Endodermal cell (in vitro differentiated cells): ENCODE measurements around the gene ZNF678. TPM values are rescaled to one million over a fixed set of nuclear protein-coding genes. Genes with fewer than 3 reads are reported as not detected.

Experiments
- DNase-seq: peaks from one replicate; pipeline ENCODE4 v3.0.0-alpha.2; 2017
- H3K27ac ChIP-seq: 2 replicates; pipeline ENCODE4 v1.5.1; 2013; ENCODE audit warnings: mild to moderate bottlenecking, low read depth, low read length, moderate library complexity
- H3K27me3 ChIP-seq: 2 replicates; pipeline ENCODE4 v1.6.1; 2013; ENCODE audit warnings: mild to moderate bottlenecking, low read length, moderate library complexity; ENCODE audit not compliant: insufficient read depth, control insufficient read depth, poor library complexity, severe bottlenecking
- H3K36me3 ChIP-seq: 2 replicates; pipeline ENCODE4 v1.7.0; 2013; ENCODE audit warnings: mild to moderate bottlenecking, low read length, moderate library complexity; ENCODE audit not compliant: control insufficient read depth, insufficient read depth
- H3K4me1 ChIP-seq: one replicate; pipeline ENCODE4 v1.7.0; 2013; ENCODE audit warnings: low read length; ENCODE audit not compliant: control insufficient read depth, insufficient read depth
- H3K4me3 ChIP-seq: 2 replicates; pipeline ENCODE4 v1.5.1; 2013; ENCODE audit warnings: mild to moderate bottlenecking, low read length, moderate library complexity
- H3K9ac ChIP-seq: 2 replicates; pipeline ENCODE4 v1.6.1; 2013; ENCODE audit warnings: mild to moderate bottlenecking, low read length, moderate library complexity; ENCODE audit not compliant: poor library complexity, severe bottlenecking; ENCODE audit errors: extremely low read depth
- H3K9me3 ChIP-seq: 2 replicates; pipeline ENCODE4 v1.6.1; 2013; ENCODE audit warnings: mild to moderate bottlenecking, low read length, moderate library complexity; ENCODE audit not compliant: control insufficient read depth
- H3K27ac Mint-ChIP-seq: 2 replicates; pipeline ENCODE4 v1.8.0; 2020; ENCODE audit warnings: mixed read lengths
- H3K27me3 Mint-ChIP-seq: 2 replicates; pipeline ENCODE4 v1.8.0; 2021; ENCODE audit warnings: mild to moderate bottlenecking, mixed read lengths; ENCODE audit not compliant: insufficient read depth
- H3K36me3 Mint-ChIP-seq: 2 replicates; pipeline ENCODE4 v1.8.0; 2020; ENCODE audit warnings: low read depth, mixed read lengths
- H3K4me1 Mint-ChIP-seq: 2 replicates; pipeline ENCODE4 v1.8.0; 2020; ENCODE audit warnings: mixed read lengths
- H3K4me3 Mint-ChIP-seq: 2 replicates; pipeline ENCODE4 v1.8.0; 2020; ENCODE audit warnings: mild to moderate bottlenecking, moderate library complexity, mixed read lengths
- H3K9me3 Mint-ChIP-seq: 2 replicates; pipeline ENCODE4 v1.8.0; 2020; ENCODE audit warnings: mild to moderate bottlenecking, mixed read lengths
- CTCF ChIP-seq: fragments of 200-600 bp; sonication (generic); conservative IDR thresholded peaks from 2 replicates; pipeline ENCODE4 v1.5.0; 2021; ENCODE audit warnings: antibody characterized with exemption, mild to moderate bottlenecking
- WGBS, 2 experiments: methylation state at CpG; one replicate each; pipeline versions ENCODE4 v1.1.5 to v1.1.7; 2013; ENCODE audit warnings: missing lambda C conversion rate in 2 of 2, mixed read lengths in 1 of 2; ENCODE audit not compliant: insufficient coverage in 1 of 2, insufficient read length in 1 of 2; 5-methylcytosine and 5-hydroxymethylcytosine counted together
- long read RNA-seq, 4 experiments: library from polyadenylated mRNA in 2 of 4; library from RNA in 1 of 4; library from capped mRNA in 1 of 4; stranded (forward) in 3 of 4; unstranded in 1 of 4; transcript quantifications; one replicate each; pipeline ENCODE4 v2.0.0, GENCODE V29; 2020 to 2021; ENCODE audit warnings: inconsistent platforms in 1 of 4
- polyA plus RNA-seq, 2 experiments: library from polyadenylated mRNA; stranded (reverse); fragments of 50-300 nt; gene quantifications; one replicate each; pipeline ENCODE4 v1.2.3, GENCODE V29; 2013
- total RNA-seq, 2 donors: library from RNA; stranded (reverse); fragmentation: NEBNext Ultra II Directional in 1 of 2; extraction: Animal tissue kit (Norgen Biotek cat#: 25700) in 1 of 2; gene quantifications; 2 replicates in 1 of 2; 3 replicates in 1 of 2; pipeline ENCODE4 v1.2.1, GENCODE V29; 2021

Gene ZNF678
- 10 to 100 TPM; 23.1 to 24.3 TPM for total RNA-seq
- polyA plus RNA-seq (2013, experiment 1 of 2), result 20.5 TPM
- polyA plus RNA-seq (2013, experiment 2 of 2), result 16.8 TPM
- long read RNA-seq, experiment 1, partial matches to known transcripts, result 0 of 8 reads
- long read RNA-seq, experiment 1, other reads (novel, unspliced or antisense), result 6 of 8 reads
- long read RNA-seq, experiment 2, full-length matches to known transcripts, result 3 of 21 reads
- long read RNA-seq, experiment 2, partial matches to known transcripts, result 2 of 21 reads
- long read RNA-seq, experiment 2, other reads (novel, unspliced or antisense), result 16 of 21 reads
- long read RNA-seq, experiment 3, full-length matches to known transcripts, result 14 of 29 reads
- long read RNA-seq, experiment 3, partial matches to known transcripts, result 3 of 29 reads
- long read RNA-seq, experiment 3, other reads (novel, unspliced or antisense), result 12 of 29 reads
- long read RNA-seq, experiment 4, partial matches to known transcripts, result 0 of 4 reads
- long read RNA-seq, experiment 4, other reads (novel, unspliced or antisense), result 1 of 4 reads

- WGBS, 2 experiments, result 0 to 2% methylated on average over 14 to 39 of the region's 39 CpGs
- H3K27ac ChIP-seq, result peak within 1 kb of the TSS; percentile 98
- peaks cover 14% of the 10 kb centered on the region for H3K9me3 ChIP-seq
- H3K36me3 ChIP-seq, result peaks cover 4% of the 10 kb centered on the region
- peak within 1 kb of the TSS; percentile 98 for H3K9ac ChIP-seq
- no peak for TF ChIP-seq CTCF
- Mint-ChIP-seq H3K9me3 (peaks cover 32% of the 10 kb centered on the region), H3K27me3 (peaks cover 17% of the 10 kb centered on the region), H3K27ac (peak within 1 kb of the TSS; percentile 100), H3K4me3 (peak within 1 kb of the TSS; percentile 90), H3K4me1 (peaks cover 6% of the 10 kb centered on the region), H3K36me3 (peaks cover 29% of the 10 kb centered on the region)
- H3K4me3 ChIP-seq, result peak within 1 kb of the TSS; percentile 93
- peak; percentile 97 for DNase-seq
- no peaks in the 10 kb centered on the region for H3K4me1 ChIP-seq
- H3K27me3 ChIP-seq, result no peaks in the 10 kb centered on the region
Observed at GRCh38 chr1:227563324-227564201, at the start of gene ZNF678. Gene ZNF678 (plus strand): TSS chr1:227563556. CDS start chr1:227650992, 87,436 bp downstream.

- H3K27me3 Mint-ChIP-seq, result no peaks in the 10 kb centered on the region
- no peak overlapping the region for H3K27ac Mint-ChIP-seq
- no peaks in the 10 kb centered on the region for H3K9me3 Mint-ChIP-seq
- Histone ChIP-seq H3K27ac (no peak overlapping the region), H3K9me3 (no peaks in the 10 kb centered on the region), H3K4me3 (no peak overlapping the region), H3K27me3 (peaks cover 12% of the 10 kb centered on the region), H3K9ac (no peak overlapping the region), H3K4me1 (no peaks in the 10 kb centered on the region), H3K36me3 (no peaks in the 10 kb centered on the region)
- H3K36me3 Mint-ChIP-seq, result no peaks in the 10 kb centered on the region
- H3K4me3 Mint-ChIP-seq, result no peak overlapping the region
- TF ChIP-seq CTCF, result no peak
- no peaks in the 10 kb centered on the region for H3K4me1 Mint-ChIP-seq
- no peak for DNase-seq
- 90% methylated on average over 4 of the region's 4 CpGs; no CpG with 5 or more reads in 1 of the 2 experiments for WGBS, 2 experiments
Observed at GRCh38 chr1:227518876-227519275, 44.5 kb upstream of the ZNF678 start.

GRCh38 chr1:227521782-227522181 lies 41.6 kb upstream of the ZNF678 start:
- H3K9me3 ChIP-seq, result peaks cover 19% of the 10 kb centered on the region
- no peaks in the 10 kb centered on the region for H3K36me3 Mint-ChIP-seq
- TF ChIP-seq CTCF, result no peak
- no peak overlapping the region for H3K4me3 ChIP-seq
- 89 to 90% methylated on average over 10 to 11 of the region's 11 CpGs for WGBS, 2 experiments
- no peak overlapping the region for H3K27ac ChIP-seq
- no peak overlapping the region for H3K9ac ChIP-seq
- no peak for DNase-seq
- no peak overlapping the region for H3K27ac Mint-ChIP-seq
- peaks cover 3% of the 10 kb centered on the region for H3K27me3 Mint-ChIP-seq
- H3K4me3 Mint-ChIP-seq, result no peak overlapping the region
- H3K4me1 Mint-ChIP-seq, result no peaks in the 10 kb centered on the region
- no peaks in the 10 kb centered on the region for H3K36me3 ChIP-seq
- H3K27me3 ChIP-seq, result peaks cover 3% of the 10 kb centered on the region
- peaks cover 18% of the 10 kb centered on the region for H3K9me3 Mint-ChIP-seq
- H3K4me1 ChIP-seq, result no peaks in the 10 kb centered on the region
